ENCODE data around the gene ANGEL2. TPM values are rescaled to one million over a fixed set of nuclear protein-coding genes. Genes with fewer than 3 reads are reported as not detected.

ANGEL2 gene
- total RNA-seq, 1 donor from 2014 or later, result 16.4 TPM

- Histone ChIP-seq H3K27ac (replicated peaks) (no peak overlapping the region), H3K27me3 (ENCODE audit: low read depth) (no peaks in the 10 kb centered on the region), H3K36me3 (no peaks in the 10 kb centered on the region), H3K9me3 (replicated peaks) (peaks cover 8% of the 10 kb centered on the region), H3K4me1 (peaks cover 35% of the 10 kb centered on the region), H3K4me3 (no peak overlapping the region)
- intact Hi-C loops (cut with micrococcal nuclease), result no loop called here
- DNase-seq, result no peak
- TF ChIP-seq CTCF (IDR thresholded peaks at IDR 0.05; ENCODE audit: borderline replicate concordance), result no peak
These were observed 39.3 kb upstream of the ANGEL2 start for GRCh38 chr1:213054733-213055591.

GRCh38 chr1:213054142-213054541 is 38.5 kb upstream of the ANGEL2 start:
- intact Hi-C loops (cut with micrococcal nuclease), result no loop called here

GRCh38 chr1:213053455-213053854 is 37.8 kb upstream of the ANGEL2 start:
- no peak for TF ChIP-seq CTCF (IDR thresholded peaks at IDR 0.05; ENCODE audit: borderline replicate concordance)
- Histone ChIP-seq H3K4me1 (peaks cover 35% of the 10 kb centered on the region), H3K27me3 (ENCODE audit: low read depth) (peaks cover 11% of the 10 kb centered on the region), H3K9me3 (replicated peaks) (no peaks in the 10 kb centered on the region), H3K36me3 (no peaks in the 10 kb centered on the region), H3K4me3 (no peak overlapping the region), H3K27ac (replicated peaks) (no peak overlapping the region)
- intact Hi-C loops (cut with micrococcal nuclease), result no loop called here
- DNase-seq, result no peak

More at GRCh38 chr1:213054142-213054541, 38.5 kb upstream of the ANGEL2 start:
- no peak for TF ChIP-seq CTCF (IDR thresholded peaks at IDR 0.05; ENCODE audit: borderline replicate concordance)
- no peaks in the 10 kb centered on the region for H3K36me3 ChIP-seq
- H3K4me1 ChIP-seq, result peaks cover 35% of the 10 kb centered on the region
- H3K9me3 ChIP-seq (replicated peaks), result peaks cover 5% of the 10 kb centered on the region
- no peak for DNase-seq
- no peak overlapping the region for H3K27ac ChIP-seq (replicated peaks)
- peaks cover 4% of the 10 kb centered on the region for H3K27me3 ChIP-seq (ENCODE audit: low read depth)
- no peak overlapping the region for H3K4me3 ChIP-seq

GRCh38 chr1:213051881-213052202 is 36.2 kb upstream of the ANGEL2 start:
- H3K4me3 ChIP-seq, result peak overlapping the region; percentile 89
- intact Hi-C loops (cut with micrococcal nuclease), result no loop called here
- peaks cover 35% of the 10 kb centered on the region for H3K4me1 ChIP-seq
- no peak for TF ChIP-seq CTCF (IDR thresholded peaks at IDR 0.05; ENCODE audit: borderline replicate concordance)
- no peak for DNase-seq
- H3K27me3 ChIP-seq (ENCODE audit: low read depth), result peaks cover 27% of the 10 kb centered on the region
- H3K9me3 ChIP-seq (replicated peaks), result no peaks in the 10 kb centered on the region
- H3K36me3 ChIP-seq, result no peaks in the 10 kb centered on the region
- peak overlapping the region; percentile 86 for H3K27ac ChIP-seq (replicated peaks)

GRCh38 chr1:213051127-213051880 is 35.6 kb upstream of the ANGEL2 start, which contains the start of gene RPS6KC1:
RPS6KC1 (plus strand) TSS chr1:213051241; CDS start chr1:213051405, 164 bp downstream.
- peak within 1 kb of the TSS; percentile 86 for H3K27ac ChIP-seq (replicated peaks)
- H3K4me1 ChIP-seq, result peaks cover 35% of the 10 kb centered on the region
- intact Hi-C loops (cut with micrococcal nuclease), result no loop called here
- H3K27me3 ChIP-seq (ENCODE audit: low read depth), result peaks cover 32% of the 10 kb centered on the region
- TF ChIP-seq CTCF (IDR thresholded peaks at IDR 0.05; ENCODE audit: borderline replicate concordance), result peak; percentile 27
- peak; percentile 86 for DNase-seq
- H3K9me3 ChIP-seq (replicated peaks), result no peaks in the 10 kb centered on the region
- no peaks in the 10 kb centered on the region for H3K36me3 ChIP-seq
- H3K4me3 ChIP-seq, result peak within 1 kb of the TSS; percentile 89
